HCT116 (cell line): ENCODE measurements around the gene EPHA10.
A peak's percentile ranks its signal among the peaks of the same experiment; 100 is the strongest.

Source experiments
- CBX3 ChIP-seq: IDR thresholded peaks from 2 replicates; pipeline ENCODE4 v1.6.1; 2012; ENCODE audit warnings: low read depth
- EGR1 ChIP-seq: IDR thresholded peaks from 2 replicates; pipeline ENCODE4 v1.6.1; 2012; ENCODE audit warnings: low read depth
- EZH2phosphoT487 ChIP-seq: fragments of 200-600 bp; IDR thresholded peaks from 2 replicates; pipeline ENCODE4 v1.6.1; 2018; ENCODE audit warnings: antibody characterized with exemption, borderline replicate concordance
- JUND ChIP-seq: IDR thresholded peaks from 2 replicates; pipeline ENCODE4 v1.6.1; 2012
- POLR2A ChIP-seq: IDR thresholded peaks from 2 replicates; pipeline ENCODE4 v1.7.0; 2011; ENCODE audit warnings: borderline replicate concordance; ENCODE audit not compliant: insufficient read depth, insufficient read length; ENCODE audit errors: extremely low read depth
- POLR2AphosphoS5 ChIP-seq: IDR thresholded peaks from 2 replicates; pipeline ENCODE4 v1.6.1; 2011; ENCODE audit warnings: mild to moderate bottlenecking, low read depth, low read length, moderate library complexity
- SRF ChIP-seq: IDR thresholded peaks from 2 replicates; pipeline ENCODE4 v1.6.1; 2012; ENCODE audit warnings: low read depth
- YY1 ChIP-seq: IDR thresholded peaks from 2 replicates; pipeline ENCODE4 v1.6.1; 2011; ENCODE audit warnings: low read length, low read depth, moderate library complexity, mild to moderate bottlenecking; ENCODE audit not compliant: insufficient replicate concordance; ENCODE audit errors: extremely low read depth
- ZFX ChIP-seq: fragments of 450-650 bp; IDR thresholded peaks from 2 replicates; pipeline ENCODE4 v1.6.1; 2017
- TF ChIP-seq, protein P1 (sequence below), 3 experiments: fragments of 200-600 bp in 1 of 3; sonication (generic) in 1 of 3; IDR thresholded peaks in 2 of 3; conservative IDR thresholded peaks in 1 of 3; 2 replicates each; pipeline ENCODE4 v1.5.1; 2012 to 2017; ENCODE audit warnings: low read depth in 2 of 3, low read length in 2 of 3, antibody characterized with exemption in 1 of 3, borderline replicate concordance in 1 of 3, control low read depth in 1 of 3, mild to moderate bottlenecking in 1 of 3, mixed read lengths in 1 of 3, mixed run types in 1 of 3, moderate library complexity in 1 of 3; ENCODE audit not compliant: insufficient read depth in 1 of 3
- TF ChIP-seq, protein P2 (sequence below): IDR thresholded peaks from 2 replicates; pipeline ENCODE4 v1.6.1; 2011; ENCODE audit warnings: mild to moderate bottlenecking, low read length, moderate library complexity; ENCODE audit not compliant: insufficient replicate concordance; ENCODE audit errors: extremely low read depth
- TF ChIP-seq, protein P3 (sequence below): IDR thresholded peaks from 2 replicates; pipeline ENCODE4 v1.6.1; 2012; ENCODE audit warnings: low read depth
- TF ChIP-seq, protein P4 (sequence below): IDR thresholded peaks from 2 replicates; pipeline ENCODE4 v1.6.1; 2012
- TF ChIP-seq, protein P5 (sequence below): IDR thresholded peaks from 2 replicates; pipeline ENCODE4 v1.6.1; 2012

DNA sequence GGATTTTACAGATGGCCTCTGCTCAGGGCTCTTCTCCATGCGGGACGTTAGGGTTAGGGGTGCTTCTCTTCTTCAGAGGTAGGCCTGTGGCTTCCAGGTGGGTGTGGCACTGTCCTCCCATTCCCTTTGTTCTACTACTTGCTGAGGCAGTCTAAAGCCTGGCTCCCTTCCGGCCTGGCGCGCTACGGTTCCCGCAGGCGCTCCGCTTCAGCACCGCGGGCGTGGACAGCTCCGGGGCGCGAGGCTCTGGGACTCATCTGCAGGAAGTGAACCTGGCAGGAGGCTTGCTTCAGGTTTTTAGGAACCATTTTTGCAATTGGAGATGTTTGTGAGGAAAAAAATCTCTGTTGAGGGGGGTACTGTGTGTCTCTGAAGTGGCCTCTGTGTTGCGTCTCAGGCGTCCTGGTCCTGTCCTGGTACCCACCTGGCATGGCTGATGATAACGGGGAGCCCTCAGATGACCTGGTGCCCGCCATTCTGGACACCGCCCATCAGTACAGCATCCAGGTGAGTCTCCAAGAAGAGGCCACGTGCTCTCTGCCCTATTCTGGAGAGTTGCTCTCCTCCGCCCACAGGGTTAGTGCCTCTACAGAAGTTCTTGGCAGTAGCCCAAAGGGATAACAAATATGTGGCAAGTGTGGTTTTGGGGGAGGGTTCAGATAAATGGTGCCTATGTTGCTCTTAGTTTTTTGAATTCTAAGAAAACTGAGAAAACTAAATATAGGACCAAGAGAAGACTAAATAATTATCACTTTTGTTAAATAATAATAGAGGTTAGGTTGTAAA lies 30.6 kb upstream of the EPHA10 start:
- TF ChIP-seq POLR2A (no peak), CBX3 (no peak), ZFX (no peak), YY1 (no peak), EGR1 (no peak), JUND (no peak), POLR2AphosphoS5 (no peak), EZH2phosphoT487 (no peak), SRF (no peak)
- TF ChIP-seq, protein P1, sequence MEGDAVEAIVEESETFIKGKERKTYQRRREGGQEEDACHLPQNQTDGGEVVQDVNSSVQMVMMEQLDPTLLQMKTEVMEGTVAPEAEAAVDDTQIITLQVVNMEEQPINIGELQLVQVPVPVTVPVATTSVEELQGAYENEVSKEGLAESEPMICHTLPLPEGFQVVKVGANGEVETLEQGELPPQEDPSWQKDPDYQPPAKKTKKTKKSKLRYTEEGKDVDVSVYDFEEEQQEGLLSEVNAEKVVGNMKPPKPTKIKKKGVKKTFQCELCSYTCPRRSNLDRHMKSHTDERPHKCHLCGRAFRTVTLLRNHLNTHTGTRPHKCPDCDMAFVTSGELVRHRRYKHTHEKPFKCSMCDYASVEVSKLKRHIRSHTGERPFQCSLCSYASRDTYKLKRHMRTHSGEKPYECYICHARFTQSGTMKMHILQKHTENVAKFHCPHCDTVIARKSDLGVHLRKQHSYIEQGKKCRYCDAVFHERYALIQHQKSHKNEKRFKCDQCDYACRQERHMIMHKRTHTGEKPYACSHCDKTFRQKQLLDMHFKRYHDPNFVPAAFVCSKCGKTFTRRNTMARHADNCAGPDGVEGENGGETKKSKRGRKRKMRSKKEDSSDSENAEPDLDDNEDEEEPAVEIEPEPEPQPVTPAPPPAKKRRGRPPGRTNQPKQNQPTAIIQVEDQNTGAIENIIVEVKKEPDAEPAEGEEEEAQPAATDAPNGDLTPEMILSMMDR (IDR thresholded peaks at IDR 0.05 in 2 of 3, conservative IDR thresholded peaks at IDR 0.05 in 1 of 3; ENCODE audit: borderline replicate concordance in 1 of 3, insufficient read depth in 1 of 3, low read depth in 2 of 3, low read length in 2 of 3), result no peak
- TF ChIP-seq, protein P2, sequence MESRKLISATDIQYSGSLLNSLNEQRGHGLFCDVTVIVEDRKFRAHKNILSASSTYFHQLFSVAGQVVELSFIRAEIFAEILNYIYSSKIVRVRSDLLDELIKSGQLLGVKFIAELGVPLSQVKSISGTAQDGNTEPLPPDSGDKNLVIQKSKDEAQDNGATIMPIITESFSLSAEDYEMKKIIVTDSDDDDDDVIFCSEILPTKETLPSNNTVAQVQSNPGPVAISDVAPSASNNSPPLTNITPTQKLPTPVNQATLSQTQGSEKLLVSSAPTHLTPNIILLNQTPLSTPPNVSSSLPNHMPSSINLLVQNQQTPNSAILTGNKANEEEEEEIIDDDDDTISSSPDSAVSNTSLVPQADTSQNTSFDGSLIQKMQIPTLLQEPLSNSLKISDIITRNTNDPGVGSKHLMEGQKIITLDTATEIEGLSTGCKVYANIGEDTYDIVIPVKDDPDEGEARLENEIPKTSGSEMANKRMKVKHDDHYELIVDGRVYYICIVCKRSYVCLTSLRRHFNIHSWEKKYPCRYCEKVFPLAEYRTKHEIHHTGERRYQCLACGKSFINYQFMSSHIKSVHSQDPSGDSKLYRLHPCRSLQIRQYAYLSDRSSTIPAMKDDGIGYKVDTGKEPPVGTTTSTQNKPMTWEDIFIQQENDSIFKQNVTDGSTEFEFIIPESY, result no peak
- TF ChIP-seq, protein P3, sequence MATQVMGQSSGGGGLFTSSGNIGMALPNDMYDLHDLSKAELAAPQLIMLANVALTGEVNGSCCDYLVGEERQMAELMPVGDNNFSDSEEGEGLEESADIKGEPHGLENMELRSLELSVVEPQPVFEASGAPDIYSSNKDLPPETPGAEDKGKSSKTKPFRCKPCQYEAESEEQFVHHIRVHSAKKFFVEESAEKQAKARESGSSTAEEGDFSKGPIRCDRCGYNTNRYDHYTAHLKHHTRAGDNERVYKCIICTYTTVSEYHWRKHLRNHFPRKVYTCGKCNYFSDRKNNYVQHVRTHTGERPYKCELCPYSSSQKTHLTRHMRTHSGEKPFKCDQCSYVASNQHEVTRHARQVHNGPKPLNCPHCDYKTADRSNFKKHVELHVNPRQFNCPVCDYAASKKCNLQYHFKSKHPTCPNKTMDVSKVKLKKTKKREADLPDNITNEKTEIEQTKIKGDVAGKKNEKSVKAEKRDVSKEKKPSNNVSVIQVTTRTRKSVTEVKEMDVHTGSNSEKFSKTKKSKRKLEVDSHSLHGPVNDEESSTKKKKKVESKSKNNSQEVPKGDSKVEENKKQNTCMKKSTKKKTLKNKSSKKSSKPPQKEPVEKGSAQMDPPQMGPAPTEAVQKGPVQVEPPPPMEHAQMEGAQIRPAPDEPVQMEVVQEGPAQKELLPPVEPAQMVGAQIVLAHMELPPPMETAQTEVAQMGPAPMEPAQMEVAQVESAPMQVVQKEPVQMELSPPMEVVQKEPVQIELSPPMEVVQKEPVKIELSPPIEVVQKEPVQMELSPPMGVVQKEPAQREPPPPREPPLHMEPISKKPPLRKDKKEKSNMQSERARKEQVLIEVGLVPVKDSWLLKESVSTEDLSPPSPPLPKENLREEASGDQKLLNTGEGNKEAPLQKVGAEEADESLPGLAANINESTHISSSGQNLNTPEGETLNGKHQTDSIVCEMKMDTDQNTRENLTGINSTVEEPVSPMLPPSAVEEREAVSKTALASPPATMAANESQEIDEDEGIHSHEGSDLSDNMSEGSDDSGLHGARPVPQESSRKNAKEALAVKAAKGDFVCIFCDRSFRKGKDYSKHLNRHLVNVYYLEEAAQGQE, result peak; percentile 93
- TF ChIP-seq, protein P4, sequence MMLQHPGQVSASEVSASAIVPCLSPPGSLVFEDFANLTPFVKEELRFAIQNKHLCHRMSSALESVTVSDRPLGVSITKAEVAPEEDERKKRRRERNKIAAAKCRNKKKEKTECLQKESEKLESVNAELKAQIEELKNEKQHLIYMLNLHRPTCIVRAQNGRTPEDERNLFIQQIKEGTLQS, result no peak
- TF ChIP-seq, protein P5, sequence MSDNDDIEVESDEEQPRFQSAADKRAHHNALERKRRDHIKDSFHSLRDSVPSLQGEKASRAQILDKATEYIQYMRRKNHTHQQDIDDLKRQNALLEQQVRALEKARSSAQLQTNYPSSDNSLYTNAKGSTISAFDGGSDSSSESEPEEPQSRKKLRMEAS, result no peak
